T1000 (cell line): Measurements from ENCODE around the gene GTF2H1.
"Not testable (repeated sequence)": the region's sequence is repeated elsewhere in the genome, so short reads cannot be mapped to it uniquely, and the experiment has no call there.

Experiments used
- DNase-seq: peaks from one replicate; lab custom pipeline; 2025; ENCODE audit warnings: mixed read lengths; lab: John Stamatoyannopoulos, UW

GTF2H1 gene

DNA sequence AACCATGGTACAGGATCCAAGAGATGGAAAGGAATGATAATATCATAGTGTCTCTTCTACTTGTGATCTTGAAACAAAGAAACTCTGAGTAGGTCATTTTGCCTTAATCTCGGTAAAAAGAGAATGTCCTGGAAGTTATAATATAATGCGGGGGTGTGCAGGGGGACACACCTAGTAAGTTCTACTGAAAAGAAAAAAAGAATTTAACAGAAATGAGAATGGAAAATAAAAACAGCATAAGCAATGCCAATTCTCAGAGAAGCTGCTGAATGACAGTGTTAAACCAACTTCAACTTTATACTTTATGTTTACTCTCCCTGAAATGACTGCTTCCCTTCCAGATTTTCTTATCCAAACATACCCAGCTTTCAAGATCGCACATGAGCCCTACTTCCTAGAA is 2.5 kb upstream of the GTF2H1 start:
- DNase-seq = no peak

DNA sequence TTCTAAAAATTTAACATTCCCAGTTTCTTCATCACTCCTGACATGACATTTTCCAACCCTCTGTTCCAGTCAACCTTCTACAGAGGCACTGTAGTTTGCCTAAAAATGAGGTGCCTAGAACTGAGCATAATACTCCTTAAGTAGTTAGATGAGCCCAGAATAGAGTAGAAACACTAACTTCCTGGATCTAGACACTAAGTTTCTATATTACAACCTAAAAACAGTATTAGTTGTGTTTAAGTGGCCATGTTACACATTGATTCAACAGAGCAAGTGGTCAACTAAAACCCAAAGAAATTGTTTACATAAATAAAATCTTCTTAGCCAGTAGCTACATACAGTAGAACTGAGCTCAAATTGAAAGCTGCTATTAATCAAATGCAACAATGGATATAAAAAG is 1.8 kb upstream of the GTF2H1 start:
- DNase-seq = no peak

DNA sequence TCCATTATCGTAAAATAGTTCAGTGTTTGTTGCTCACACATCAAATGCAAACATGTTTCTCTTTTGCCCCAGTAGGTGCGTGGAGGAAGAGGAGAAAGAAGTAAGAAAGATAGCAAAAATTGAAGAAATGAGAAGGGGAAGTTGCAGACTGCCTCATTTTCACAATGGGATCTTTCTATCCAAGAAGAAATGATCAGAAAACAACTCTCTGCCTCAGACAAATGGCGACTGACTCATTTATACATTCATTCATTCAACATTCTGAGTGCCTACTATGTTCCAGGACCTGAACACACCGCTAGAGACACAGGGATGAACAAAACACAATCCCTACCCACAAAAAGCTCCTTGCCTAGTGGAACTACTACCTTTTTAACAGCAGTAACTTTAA is 794 bp upstream of the GTF2H1 start:
- no peak for DNase-seq

DNA sequence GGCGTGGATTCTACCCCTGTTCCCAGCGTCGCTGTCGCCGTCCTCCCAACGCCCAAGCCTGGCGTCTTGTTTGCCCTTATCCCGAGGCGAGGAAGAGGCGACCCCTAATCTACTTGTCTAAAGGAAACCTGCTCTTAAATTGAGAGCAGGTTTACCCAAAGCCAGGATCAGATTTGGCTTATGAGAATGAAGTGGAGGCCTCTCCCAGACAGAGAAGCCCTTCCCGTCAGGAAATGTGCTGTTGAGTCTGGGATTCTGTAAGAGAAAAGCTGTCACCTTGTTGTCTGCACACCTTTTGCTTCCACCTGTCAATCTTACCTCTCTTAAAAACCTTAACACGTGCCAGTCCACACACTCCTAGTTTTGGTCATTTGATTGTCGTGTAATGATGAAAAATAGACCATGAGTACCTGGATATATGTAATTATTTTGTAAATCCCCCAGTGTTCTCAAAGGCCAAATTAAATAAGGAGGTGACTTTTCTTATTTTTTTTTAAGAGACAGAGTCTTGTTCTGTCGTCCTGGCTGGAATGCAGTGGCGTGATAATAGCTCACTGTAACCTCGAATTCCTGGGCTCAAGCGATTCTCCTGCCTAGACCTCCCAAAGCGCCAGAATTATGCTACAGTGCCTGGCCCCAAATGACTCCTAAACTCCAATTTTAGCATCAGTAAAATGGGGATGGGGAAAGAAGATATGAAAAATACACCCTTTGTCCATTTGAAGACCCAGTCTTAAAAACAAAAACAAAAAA is 627 bp downstream of the GTF2H1 start:
- no peak for DNase-seq

DNA sequence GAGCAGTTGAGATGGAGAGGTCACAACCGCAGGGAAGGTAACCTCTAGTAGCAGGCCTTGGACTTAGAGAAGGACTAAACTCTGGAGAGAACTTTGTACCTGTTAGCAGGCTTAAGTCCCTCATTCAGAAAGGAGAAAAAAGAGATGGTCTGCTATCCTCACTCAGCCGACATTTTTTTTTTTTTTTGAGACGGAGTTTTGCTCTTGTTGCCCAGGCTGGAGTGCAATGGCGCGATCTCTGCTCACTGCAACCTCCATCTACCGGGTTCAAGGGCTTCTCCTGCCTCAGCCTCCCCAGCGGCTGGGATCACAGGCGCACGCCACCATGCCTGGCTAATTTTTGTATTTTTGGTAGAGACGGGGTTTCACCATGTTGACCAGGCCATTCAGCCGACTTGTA is 1.5 kb downstream of the GTF2H1 start:
- DNase-seq = not testable (repeated sequence)

DNA sequence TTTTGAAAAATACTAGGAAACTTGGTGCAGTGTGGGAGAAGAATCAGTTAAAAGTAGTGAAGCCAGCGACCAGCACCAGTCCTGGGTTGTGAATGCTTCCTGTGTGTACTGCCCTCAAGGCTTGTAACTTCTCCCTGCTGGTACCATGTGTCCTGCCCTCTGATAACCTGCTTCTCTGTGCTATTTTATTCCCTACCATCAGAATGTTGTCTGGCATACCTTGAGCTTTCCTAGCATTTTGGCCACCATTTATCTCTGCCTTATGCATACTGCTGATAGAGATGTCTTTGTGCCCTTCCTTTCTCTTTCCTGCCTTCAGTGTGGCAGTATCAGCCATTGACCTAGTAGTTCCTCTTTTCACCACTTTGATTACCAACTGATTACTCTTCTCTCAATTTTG is 2.0 kb downstream of the GTF2H1 start:
- no peak for DNase-seq

DNA sequence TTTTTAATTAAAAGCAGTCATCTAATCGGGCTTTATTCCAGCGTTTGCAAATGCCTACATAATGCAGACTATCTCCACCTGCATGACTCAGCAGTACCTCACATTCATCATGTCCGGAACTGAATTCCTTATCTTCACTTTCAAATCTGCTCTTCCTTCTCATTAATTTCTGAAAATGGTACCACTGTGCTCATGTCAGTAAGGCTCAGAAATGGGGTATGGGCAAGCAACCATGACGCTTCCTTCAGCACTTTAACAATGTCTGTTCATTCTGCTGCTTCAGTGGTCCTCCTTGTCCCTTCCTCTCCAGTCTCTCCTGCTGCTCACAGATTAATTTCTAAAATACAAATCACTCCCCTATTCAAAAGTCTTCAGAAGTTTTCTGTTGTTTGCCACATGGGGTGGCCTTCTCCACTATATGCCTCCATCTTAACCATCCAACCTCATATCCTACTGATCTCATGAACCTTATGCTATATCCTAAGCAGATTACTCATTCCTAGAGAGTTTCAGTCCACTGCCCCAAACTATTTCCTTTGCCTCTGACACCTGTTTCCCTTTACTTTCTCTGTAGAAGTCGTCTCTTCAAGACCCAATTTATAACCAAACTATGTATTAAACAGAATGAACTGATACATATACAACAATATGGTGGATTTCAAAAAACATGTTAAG is 7.0 kb downstream of the GTF2H1 start:
- no peak for DNase-seq

DNA sequence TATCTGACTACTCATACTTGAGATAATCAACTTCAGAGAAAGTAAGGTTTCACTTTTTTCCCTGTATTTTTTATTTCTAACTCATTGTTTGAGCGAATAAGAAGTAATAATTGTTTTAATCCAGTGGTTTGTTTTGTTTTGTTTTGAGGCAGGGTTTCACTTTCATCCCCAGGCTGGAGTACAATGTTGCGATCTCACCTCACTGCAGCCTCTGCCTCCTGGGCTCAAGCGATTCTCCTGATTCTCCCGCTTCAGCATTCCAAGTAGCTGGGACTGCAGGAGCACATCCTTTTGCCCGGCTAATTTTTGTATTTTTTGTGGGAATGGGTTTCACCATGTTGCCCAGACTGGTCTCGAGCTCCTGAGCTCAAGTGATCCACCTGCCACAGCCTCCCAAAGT is 8.6 kb downstream of the GTF2H1 start:
- no peak for DNase-seq

DNA sequence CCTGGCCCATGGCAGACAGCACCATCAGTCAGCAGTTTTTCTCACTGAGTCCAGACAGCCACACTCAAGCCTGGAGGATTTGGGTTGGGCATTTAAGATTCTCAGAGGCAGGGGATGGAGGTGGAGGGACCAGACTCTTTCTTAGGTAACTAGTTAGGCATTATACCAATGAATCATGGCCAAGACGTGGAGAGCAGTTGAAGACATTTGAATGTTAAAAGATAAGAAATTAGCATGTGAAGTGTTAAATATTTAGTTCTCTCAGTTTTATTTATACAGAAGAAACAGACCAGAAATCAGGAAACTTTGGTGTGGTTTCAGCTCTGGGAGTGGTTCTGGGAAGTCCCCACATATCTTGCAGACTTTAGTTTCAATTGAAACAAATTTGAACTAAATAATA is 9.9 kb downstream of the GTF2H1 start:
- no peak for DNase-seq

DNA sequence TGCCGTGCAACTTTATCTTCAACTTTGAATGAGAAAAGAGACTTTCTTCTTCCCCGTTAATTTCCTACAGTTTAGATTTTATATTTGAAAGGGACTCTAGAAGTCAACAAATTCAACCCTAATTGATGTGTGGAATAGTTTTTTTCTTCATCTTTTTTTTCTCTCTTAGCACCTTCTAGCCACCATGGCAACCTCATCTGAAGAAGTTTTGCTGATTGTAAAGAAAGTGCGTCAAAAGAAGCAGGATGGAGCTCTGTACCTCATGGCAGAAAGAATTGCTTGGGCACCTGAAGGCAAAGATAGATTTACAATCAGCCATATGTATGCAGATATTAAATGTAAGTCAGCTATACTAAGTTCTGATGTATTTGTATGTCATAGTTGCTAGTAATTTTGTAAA is 10.5 kb downstream of the GTF2H1 start:
- no peak for DNase-seq

DNA sequence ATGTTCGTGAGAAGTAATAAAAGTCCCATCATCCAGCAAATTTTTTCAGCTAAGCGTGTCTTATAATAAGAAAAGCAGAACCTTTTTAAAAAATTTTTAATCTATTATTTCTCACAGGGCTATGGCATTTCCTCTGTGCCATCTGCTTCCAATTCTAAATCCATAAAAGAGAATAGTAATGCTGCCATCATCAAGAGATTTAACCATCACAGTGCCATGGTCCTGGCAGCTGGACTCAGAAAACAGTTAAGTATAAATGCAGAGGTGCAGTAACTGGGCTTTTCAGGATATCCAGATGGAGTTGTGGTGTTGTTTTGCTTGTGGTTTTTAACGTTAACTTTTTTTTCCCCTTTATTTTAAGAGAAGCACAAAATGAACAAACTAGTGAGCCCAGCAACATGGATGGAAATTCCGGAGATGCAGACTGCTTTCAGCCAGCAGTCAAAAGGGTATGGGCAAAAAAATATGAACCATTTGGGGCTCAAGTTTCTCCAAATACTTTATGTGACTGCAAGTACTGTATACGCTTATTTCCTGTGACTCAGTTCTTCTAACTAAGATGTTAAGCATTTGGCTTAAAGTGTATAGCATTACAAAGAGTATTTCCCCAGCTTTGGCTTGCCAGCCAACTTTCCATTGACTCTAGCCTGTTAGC is 25.2 kb downstream of the GTF2H1 start:
- DNase-seq = no peak

DNA sequence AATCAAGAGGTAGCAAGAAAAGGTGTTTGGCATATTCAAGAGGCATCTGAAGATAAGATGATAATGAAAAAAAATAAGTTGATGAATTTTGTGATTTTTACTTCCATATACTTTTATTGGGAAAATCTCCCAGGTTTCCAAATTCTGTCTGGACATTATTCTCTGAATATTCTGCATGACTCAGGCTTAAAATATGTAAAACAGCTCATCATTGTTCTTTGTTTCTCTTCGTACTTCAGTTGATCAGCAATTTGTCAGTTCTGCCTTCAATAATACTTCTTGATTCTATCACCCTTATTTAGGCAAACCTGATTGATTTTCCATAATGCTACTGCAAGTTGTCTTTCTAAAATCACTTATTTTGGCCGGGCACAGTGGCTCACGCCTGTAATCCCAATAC is 30.2 kb downstream of the GTF2H1 start:
- no peak for DNase-seq

DNA sequence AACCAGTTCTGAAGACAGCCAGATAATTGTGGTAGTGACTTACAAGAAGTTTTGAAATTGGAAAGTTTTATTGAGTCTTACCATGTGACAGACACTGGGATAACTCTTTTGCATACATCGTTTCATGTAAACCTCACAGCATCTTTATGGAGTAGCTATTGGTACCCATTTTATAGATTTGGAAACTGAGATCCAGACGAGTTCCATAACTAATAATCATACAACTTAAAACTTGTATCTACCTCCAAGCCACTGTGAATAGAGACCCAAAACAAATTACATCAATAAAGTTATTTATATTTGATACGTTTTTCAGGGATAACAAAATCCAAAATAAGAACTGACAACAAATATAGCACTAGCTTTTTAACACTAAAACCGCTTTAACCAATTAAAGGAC is 36.3 kb downstream of the GTF2H1 start:
- DNase-seq = no peak

DNA sequence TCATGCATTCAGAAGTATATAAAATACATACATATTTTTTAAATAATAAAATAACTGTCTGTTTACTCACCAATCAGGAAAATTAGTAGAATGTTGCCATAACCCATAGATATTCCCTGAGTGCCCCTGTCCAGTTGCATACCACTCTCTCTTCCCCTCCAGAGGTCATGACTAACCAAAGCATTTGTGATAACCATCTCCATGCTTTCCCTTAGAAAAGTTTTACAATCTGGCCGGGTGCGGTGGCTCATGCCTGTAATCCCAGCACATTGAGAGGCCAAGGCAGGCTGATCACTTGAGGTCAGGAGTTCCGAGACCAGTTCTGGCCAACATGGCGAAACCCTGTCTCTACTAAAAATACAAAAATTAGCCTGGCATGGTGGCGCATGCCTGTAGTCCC is 38.8 kb downstream of the GTF2H1 start:
- no peak for DNase-seq

DNA sequence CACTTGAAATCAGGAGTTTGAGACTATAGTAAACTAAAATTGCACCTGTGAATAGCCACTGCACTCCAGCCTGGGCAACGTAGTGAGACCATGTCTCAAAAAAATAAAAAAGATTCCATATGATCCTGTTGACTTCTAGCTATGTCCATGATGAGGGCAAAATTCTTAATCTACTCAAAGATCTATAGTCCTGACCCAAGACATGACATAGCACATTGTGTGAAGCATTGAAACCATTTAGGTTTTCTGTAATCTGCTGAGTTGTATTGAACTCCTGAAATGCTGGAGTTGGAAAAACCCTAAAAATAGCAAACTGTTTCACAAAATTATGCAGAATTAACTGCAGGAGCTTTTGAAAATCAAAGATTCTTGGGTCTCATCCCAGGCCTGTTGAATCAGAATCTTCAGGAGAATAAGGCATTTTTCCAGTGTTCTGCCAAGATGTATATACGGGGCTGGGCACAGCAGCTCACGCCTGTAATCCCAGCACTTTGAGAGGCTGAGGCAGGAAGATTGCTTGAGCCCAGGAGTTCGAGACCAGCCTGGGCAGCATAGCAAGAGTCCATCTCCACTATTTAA is 42.2 kb downstream of the GTF2H1 start:
- DNase-seq = no peak

DNA sequence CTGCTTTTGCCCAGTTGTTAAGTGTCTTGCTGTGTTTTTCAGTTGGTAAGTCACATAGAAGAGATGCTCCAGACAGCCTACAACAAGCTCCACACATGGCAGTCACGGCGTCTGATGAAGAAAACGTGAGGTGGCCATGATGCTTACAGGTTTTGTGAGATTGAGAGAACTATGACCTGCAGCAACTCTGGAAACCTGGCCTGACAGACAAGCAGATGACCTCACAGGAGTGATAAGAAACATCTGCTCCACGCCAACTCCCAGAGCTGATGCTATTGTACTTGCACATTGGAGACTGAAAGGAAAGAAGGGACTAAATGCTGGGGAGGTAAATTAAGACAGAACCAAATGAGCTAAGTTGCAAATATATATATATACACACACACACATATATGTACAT is 43.4 kb downstream of the GTF2H1 start:
- DNase-seq = no peak

DNA sequence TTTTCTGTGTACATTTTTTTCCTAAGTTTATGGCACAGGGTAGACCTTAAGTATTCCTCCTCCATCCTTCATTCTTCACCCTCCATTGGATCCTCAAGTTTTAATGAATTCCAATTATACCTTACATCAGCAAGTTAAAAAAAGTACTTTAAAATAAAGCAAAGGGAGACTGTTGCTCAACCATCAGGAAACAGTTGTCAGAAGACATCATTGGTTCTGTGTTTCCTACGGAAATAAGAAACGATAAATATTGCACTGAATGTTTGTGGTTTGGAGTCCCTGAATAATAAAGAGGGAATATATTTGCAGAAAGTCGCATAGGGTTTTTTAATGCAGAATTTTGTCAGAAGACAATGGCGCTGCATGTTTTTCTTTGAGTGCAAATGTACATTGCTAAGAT is 43.9 kb downstream of the GTF2H1 start:
- no peak for DNase-seq

DNA sequence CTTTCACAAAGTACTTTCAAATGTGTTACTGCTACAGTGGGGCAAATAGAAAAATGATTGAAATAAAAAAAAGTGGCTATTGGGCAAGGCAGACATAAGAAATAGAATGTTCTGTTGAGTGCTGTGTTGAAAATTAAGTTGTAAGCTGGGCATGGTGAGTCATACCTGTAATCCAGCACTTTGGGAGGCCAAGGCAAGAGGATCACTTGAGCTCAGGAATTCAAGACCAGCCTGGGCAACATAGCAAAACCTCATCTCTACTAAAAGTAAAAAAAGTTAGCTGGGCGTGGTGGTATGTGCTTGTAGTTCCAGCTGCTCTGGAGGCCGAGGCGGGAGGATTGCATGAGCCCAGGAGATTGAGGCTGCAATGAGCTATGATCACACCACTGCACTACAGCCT is 45.1 kb downstream of the GTF2H1 start:
- no peak for DNase-seq

DNA sequence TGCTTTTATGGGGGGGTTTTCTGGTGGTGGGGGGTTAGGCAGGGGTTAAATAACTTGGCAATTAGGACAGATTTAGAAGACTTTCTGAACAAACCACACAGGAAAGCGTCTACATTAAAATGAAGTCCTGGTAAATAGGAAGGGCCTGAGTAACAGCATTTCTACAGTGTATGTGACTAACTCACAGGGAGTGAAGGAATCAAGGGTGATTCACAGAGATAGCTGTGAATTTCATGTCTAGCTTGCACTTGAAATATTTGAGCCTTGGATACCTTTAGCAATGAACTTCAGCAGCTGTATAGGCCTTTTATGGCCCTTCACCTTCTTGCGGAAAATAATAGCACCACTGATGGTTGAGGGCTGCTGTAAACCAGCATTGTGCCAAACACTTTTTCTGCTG is 45.9 kb downstream of the GTF2H1 start:
- DNase-seq = no peak

DNA sequence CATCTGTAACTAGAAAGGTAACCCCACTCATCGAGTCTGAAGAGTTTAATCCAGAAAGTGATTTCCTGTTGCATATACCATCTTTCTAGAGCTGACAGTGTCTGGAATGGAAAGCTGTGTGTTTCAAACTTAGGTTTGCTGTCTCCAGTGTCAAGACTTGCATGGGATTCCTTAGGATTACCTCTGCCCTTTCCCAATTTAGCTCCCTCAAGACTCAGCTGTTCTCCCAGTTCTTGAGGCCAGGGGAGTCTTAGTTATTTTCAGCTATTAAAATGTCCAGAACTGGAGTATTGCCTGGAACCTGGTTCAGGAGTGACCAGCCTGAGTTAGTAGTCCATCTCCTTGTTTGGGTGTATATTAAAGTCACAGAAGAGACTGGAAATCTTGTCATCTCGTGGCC is 47.0 kb downstream of the GTF2H1 start:
- DNase-seq = no peak

DNA sequence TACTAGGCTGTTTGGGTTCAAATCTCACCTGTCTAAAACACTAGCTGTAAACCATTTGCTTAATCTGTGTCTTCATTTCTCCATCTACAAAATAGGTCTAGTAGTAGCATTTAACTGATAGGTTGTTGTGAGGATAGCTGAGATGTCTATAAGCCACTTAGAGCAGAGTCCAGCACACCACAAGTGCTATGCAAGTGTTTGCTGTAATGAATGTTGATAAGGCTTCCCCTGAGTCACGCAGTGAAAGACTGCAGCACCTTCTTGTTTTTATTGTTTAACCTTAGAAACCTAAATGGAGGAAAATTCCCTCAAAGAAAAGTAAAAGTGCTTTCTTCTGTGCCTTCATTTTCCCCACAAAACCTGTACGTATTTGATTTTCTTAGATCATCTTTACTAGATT is 48.9 kb downstream of the GTF2H1 start:
- no peak for DNase-seq

DNA sequence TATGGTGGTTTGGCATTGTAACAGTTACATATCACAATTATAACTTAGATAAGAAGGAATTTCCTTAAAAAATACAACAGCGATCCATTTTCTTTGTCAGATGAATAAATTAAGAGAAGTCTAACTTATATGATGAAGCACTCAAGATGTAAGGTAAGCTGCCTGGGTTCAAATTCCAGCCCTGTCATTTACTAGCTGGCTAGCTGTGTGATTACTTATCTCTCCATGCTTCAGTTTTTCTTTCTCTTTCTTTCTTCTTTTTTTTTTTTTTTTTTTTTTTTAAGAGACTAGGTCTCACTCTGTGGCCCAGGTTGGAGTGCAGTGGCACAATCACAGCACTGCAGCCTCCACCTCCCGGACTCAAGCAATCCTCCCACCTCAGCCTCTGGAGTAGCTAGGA is 49.8 kb downstream of the GTF2H1 start:
- no peak for DNase-seq

DNA sequence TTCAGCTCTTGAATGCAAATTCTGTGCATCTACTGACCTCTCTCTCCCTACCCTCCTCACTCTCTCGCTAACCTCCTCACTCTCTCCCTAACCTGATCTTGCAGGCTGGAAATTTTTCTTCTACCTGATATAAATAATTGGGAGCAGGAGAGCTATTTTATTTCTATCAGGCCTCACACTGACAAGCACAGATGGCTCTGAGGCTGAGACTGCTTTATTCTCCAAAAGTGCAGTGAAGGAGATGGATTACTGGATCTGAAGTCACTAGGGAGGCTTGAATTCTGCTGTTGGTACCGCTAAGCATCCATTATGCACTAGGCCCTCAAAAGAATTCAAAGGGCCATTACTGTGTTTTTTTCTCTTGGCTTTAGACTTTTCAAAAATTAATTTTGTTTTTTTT is 52.6 kb downstream of the GTF2H1 start:
- no peak for DNase-seq
